GM23338 (cell line): Measurements from ENCODE around the gene MPST. TPM values are rescaled to one million over a fixed set of nuclear protein-coding genes. Genes with fewer than 3 reads are reported as not detected.

Experiments used
- ATAC-seq: fragments of 200-7000 bp; cut with Tn5 transposase; 3 replicates; pipeline ENCODE4 v1.9.1; 2020
- DNase-seq: peaks from one replicate; pipeline ENCODE4 v3.0.0-alpha.2; 2015; ENCODE audit warnings: low spot score
- H2AFZ ChIP-seq: fragments of 200-600 bp; sonication (generic); 2 replicates; pipeline ENCODE4 v1.8.0; 2016; ENCODE audit warnings: antibody characterized with exemption, mild to moderate bottlenecking, moderate library complexity
- H3F3A ChIP-seq: fragments of 200-600 bp; sonication (generic); replicated peaks from 2 replicates; pipeline ENCODE4 v1.8.0; 2017; ENCODE audit warnings: antibody characterized with exemption, mixed run types, low read depth
- H3K27ac ChIP-seq: fragments of 200-600 bp; sonication (generic); 2 replicates; pipeline ENCODE4 v1.6.1; 2016; ENCODE audit warnings: low read depth
- H3K27me3 ChIP-seq: fragments of 200-600 bp; sonication (generic); 2 replicates; pipeline ENCODE4 v1.8.0; 2016; ENCODE audit warnings: mild to moderate bottlenecking, mixed run types, moderate library complexity; ENCODE audit not compliant: insufficient read depth
- H3K36me3 ChIP-seq: fragments of 200-600 bp; sonication (generic); 2 replicates; pipeline ENCODE4 v1.8.0; 2016; ENCODE audit warnings: mild to moderate bottlenecking; ENCODE audit not compliant: insufficient read depth
- H3K4me1 ChIP-seq: fragments of 200-600 bp; sonication (generic); 2 replicates; pipeline ENCODE4 v1.8.0; 2016; ENCODE audit warnings: mild to moderate bottlenecking, moderate library complexity; ENCODE audit not compliant: insufficient read depth
- H3K4me2 ChIP-seq: fragments of 200-600 bp; sonication (generic); 2 replicates; pipeline ENCODE4 v1.7.1; 2017; ENCODE audit warnings: mixed run types
- H3K4me3 ChIP-seq: fragments of 200-600 bp; sonication (generic); 2 replicates; pipeline ENCODE4 v1.6.1; 2016; ENCODE audit warnings: mixed run types
- H3K79me2 ChIP-seq: fragments of 200-600 bp; sonication (generic); replicated peaks from 2 replicates; pipeline ENCODE4 v1.8.0; 2017; ENCODE audit warnings: mild to moderate bottlenecking; ENCODE audit not compliant: insufficient read depth
- H3K9me2 ChIP-seq: fragments of 200-600 bp; sonication (generic); 2 replicates; pipeline ENCODE4 v1.8.0; 2017; ENCODE audit not compliant: insufficient read depth
- H4K20me1 ChIP-seq: fragments of 200-600 bp; sonication (generic); replicated peaks from 2 replicates; pipeline ENCODE4 v1.8.0; 2017; ENCODE audit warnings: mild to moderate bottlenecking; ENCODE audit not compliant: insufficient read depth
- H3K27ac Mint-ChIP-seq: 2 replicates; pipeline ENCODE4 v1.8.0; 2020; ENCODE audit warnings: inconsistent platforms, mild to moderate bottlenecking, moderate library complexity, mixed read lengths
- H3K27me3 Mint-ChIP-seq: 3 replicates; pipeline ENCODE4 v1.8.0; 2022; ENCODE audit warnings: low read depth, mild to moderate bottlenecking, moderate library complexity, mixed read lengths, inconsistent platforms; ENCODE audit not compliant: insufficient read depth, poor library complexity
- H3K36me3 Mint-ChIP-seq: 3 replicates; pipeline ENCODE4 v1.8.0; 2021; ENCODE audit warnings: low read depth, mild to moderate bottlenecking, inconsistent platforms, moderate library complexity, mixed read lengths
- H3K4me1 Mint-ChIP-seq: 3 replicates; pipeline ENCODE4 v1.8.0; 2020; ENCODE audit warnings: mild to moderate bottlenecking, inconsistent platforms, mixed read lengths
- H3K4me3 Mint-ChIP-seq: 3 replicates; pipeline ENCODE4 v1.8.0; 2021; ENCODE audit warnings: moderate library complexity, mild to moderate bottlenecking, inconsistent platforms, mixed read lengths
- H3K9me3 Mint-ChIP-seq: 3 replicates; pipeline ENCODE4 v1.8.0; 2020; ENCODE audit warnings: moderate library complexity, mild to moderate bottlenecking, inconsistent platforms, mixed read lengths
- CREB1 ChIP-seq: fragments of 250-450 bp; sonication (Bioruptor Pico); IDR thresholded peaks from 2 replicates; pipeline ENCODE4 v1.5.0; 2020; ENCODE audit warnings: low read depth, mild to moderate bottlenecking, moderate library complexity
- CTCF ChIP-seq, 2 experiments: fragments of 200-600 bp in 1 of 2; sonication (generic) in 1 of 2; conservative IDR thresholded peaks; 2 replicates each; pipeline versions ENCODE4 v1.5.1 to v1.6.1; 2016 to 2017; ENCODE audit warnings: antibody characterized with exemption in 2 of 2, low read depth in 2 of 2, mild to moderate bottlenecking in 2 of 2, moderate library complexity in 1 of 2
- EZH2 ChIP-seq: fragments of 200-600 bp; sonication (generic); IDR thresholded peaks from one replicate; pipeline ENCODE4 v1.8.0; 2017; ENCODE audit warnings: antibody characterized with exemption, mild to moderate bottlenecking, low read depth; ENCODE audit not compliant: unreplicated experiment
- EZH2phosphoT487 ChIP-seq: fragments of 200-600 bp; sonication (generic); IDR thresholded peaks from one replicate; pipeline ENCODE4 v1.8.1; 2018; ENCODE audit warnings: antibody characterized with exemption; ENCODE audit not compliant: unreplicated experiment
- JUNB ChIP-seq: IDR thresholded peaks from one replicate; pipeline ENCODE4 v1.6.1; 2016; ENCODE audit warnings: antibody characterized with exemption; ENCODE audit not compliant: unreplicated experiment
- NANOG ChIP-seq: IDR thresholded peaks from 2 replicates; pipeline ENCODE4 v1.6.1; 2016; ENCODE audit warnings: antibody characterized with exemption, borderline replicate concordance
- POLR2AphosphoS5 ChIP-seq: IDR thresholded peaks from 2 replicates; pipeline ENCODE4 v1.6.1; 2016; ENCODE audit warnings: antibody characterized with exemption, low read depth
- STAT1 ChIP-seq: IDR thresholded peaks from one replicate; pipeline ENCODE4 v1.6.1; 2016; ENCODE audit warnings: antibody characterized with exemption; ENCODE audit not compliant: unreplicated experiment
- ZNF114 ChIP-seq: fragments of 250-450 bp; sonication (Bioruptor Pico); IDR thresholded peaks from 2 replicates; pipeline ENCODE4 v1.5.0; 2020; ENCODE audit warnings: mild to moderate bottlenecking, moderate library complexity
- ZNF331 ChIP-seq: fragments of 250-450 bp; sonication (Bioruptor Pico); IDR thresholded peaks from 2 replicates; pipeline ENCODE4 v1.5.0; 2020; ENCODE audit warnings: low read depth, mild to moderate bottlenecking, moderate library complexity
- ZNF462 ChIP-seq: fragments of 250-450 bp; sonication (Bioruptor Pico); IDR thresholded peaks from 2 replicates; pipeline ENCODE4 v1.5.0; 2020; ENCODE audit warnings: mild to moderate bottlenecking, moderate library complexity
- polyA plus RNA-seq: library from polyadenylated mRNA; unstranded; fragments of >200 nt; fragmentation: Nextera tagmentation; extraction: Ambion mirVana; gene quantifications from 2 replicates; pipeline ENCODE4 v1.2.1, GENCODE V29; 2016
- total RNA-seq: library from RNA; depleted of rRNA; stranded (reverse); fragments of >200 nt; shearing (Covaris generic); gene quantifications from 2 replicates; pipeline ENCODE4 v1.2.3, GENCODE V29; 2014
- TF ChIP-seq, protein P1 (sequence below): IDR thresholded peaks from 2 replicates; pipeline ENCODE4 v1.6.1; 2016; ENCODE audit warnings: antibody characterized with exemption
- TF ChIP-seq, protein P2 (sequence below): IDR thresholded peaks from one replicate; pipeline ENCODE4 v1.6.1; 2018; ENCODE audit warnings: antibody characterized with exemption; ENCODE audit not compliant: unreplicated experiment

Gene MPST
- total and polyA plus RNA-seq, 2 experiments from 2014 or later, result 86.2 to 158 TPM

- Histone ChIP-seq H3K27ac (no peak overlapping the region), H3K4me1 (peaks cover 11% of the 10 kb centered on the region; the same call in 1 of the 2 replicates), H3F3A (no peaks in the 10 kb centered on the region), H3K9me2 (no peaks in the 10 kb centered on the region), H3K36me3 (no peaks in the 10 kb centered on the region), H3K4me3 (no peak overlapping the region), H3K27me3 (no peaks in the 10 kb centered on the region), H4K20me1 (no peaks in the 10 kb centered on the region; the same call in 1 of the 2 replicates), H2AFZ (no peak overlapping the region), H3K79me2 (peaks cover 20% of the 10 kb centered on the region), H3K4me2 (no peak overlapping the region)
- peaks cover 12% of the 10 kb centered on the region; the same call in 2 of the 3 replicates for H3K4me1 Mint-ChIP-seq
- peaks cover 6% of the 10 kb centered on the region for H3K27me3 Mint-ChIP-seq
- no peak for TF ChIP-seq ZNF331 (CRISPR knock-in tag)
- TF ChIP-seq POLR2AphosphoS5, result no peak
- TF ChIP-seq CTCF (conservative IDR thresholded peaks at IDR 0.05; ENCODE audit: low read depth in 2 of 2), result no peak
- no peak for TF ChIP-seq JUNB
- no peak for TF ChIP-seq ZNF462
- TF ChIP-seq STAT1, result no peak
- TF ChIP-seq NANOG, result no peak
- TF ChIP-seq EZH2phosphoT487, result no peak
- no peak for TF ChIP-seq EZH2
- no peak for TF ChIP-seq CREB1 (CRISPR knock-in tag)
- TF ChIP-seq ZNF114 (CRISPR knock-in tag), result no peak
- TF ChIP-seq, protein P1, sequence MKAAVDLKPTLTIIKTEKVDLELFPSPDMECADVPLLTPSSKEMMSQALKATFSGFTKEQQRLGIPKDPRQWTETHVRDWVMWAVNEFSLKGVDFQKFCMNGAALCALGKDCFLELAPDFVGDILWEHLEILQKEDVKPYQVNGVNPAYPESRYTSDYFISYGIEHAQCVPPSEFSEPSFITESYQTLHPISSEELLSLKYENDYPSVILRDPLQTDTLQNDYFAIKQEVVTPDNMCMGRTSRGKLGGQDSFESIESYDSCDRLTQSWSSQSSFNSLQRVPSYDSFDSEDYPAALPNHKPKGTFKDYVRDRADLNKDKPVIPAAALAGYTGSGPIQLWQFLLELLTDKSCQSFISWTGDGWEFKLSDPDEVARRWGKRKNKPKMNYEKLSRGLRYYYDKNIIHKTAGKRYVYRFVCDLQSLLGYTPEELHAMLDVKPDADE, result no peak
- TF ChIP-seq, protein P2, sequence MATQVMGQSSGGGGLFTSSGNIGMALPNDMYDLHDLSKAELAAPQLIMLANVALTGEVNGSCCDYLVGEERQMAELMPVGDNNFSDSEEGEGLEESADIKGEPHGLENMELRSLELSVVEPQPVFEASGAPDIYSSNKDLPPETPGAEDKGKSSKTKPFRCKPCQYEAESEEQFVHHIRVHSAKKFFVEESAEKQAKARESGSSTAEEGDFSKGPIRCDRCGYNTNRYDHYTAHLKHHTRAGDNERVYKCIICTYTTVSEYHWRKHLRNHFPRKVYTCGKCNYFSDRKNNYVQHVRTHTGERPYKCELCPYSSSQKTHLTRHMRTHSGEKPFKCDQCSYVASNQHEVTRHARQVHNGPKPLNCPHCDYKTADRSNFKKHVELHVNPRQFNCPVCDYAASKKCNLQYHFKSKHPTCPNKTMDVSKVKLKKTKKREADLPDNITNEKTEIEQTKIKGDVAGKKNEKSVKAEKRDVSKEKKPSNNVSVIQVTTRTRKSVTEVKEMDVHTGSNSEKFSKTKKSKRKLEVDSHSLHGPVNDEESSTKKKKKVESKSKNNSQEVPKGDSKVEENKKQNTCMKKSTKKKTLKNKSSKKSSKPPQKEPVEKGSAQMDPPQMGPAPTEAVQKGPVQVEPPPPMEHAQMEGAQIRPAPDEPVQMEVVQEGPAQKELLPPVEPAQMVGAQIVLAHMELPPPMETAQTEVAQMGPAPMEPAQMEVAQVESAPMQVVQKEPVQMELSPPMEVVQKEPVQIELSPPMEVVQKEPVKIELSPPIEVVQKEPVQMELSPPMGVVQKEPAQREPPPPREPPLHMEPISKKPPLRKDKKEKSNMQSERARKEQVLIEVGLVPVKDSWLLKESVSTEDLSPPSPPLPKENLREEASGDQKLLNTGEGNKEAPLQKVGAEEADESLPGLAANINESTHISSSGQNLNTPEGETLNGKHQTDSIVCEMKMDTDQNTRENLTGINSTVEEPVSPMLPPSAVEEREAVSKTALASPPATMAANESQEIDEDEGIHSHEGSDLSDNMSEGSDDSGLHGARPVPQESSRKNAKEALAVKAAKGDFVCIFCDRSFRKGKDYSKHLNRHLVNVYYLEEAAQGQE, result no peak
- no peaks in the 10 kb centered on the region; the same call in 2 of the 3 replicates for H3K9me3 Mint-ChIP-seq
- H3K4me3 Mint-ChIP-seq, result peak overlapping the region; percentile 32; the same call in 2 of the 3 replicates
- H3K27ac Mint-ChIP-seq, result no peak overlapping the region
- peaks cover 14% of the 10 kb centered on the region; the same call in 2 of the 3 replicates for H3K36me3 Mint-ChIP-seq
- no peak for ATAC-seq
- no peak for DNase-seq
These were observed 3.2 kb upstream of the MPST start for GRCh38 chr22:37016134-37016910.
